ENCODE measurements around the gene TMEM80. TPM values are rescaled to one million over a fixed set of nuclear protein-coding genes. Genes with fewer than 3 reads are reported as not detected.

TMEM80 gene
- total and polyA plus RNA-seq, 4 donors: 5.1 to 12.4 (median 8.2) TPM

DNA sequence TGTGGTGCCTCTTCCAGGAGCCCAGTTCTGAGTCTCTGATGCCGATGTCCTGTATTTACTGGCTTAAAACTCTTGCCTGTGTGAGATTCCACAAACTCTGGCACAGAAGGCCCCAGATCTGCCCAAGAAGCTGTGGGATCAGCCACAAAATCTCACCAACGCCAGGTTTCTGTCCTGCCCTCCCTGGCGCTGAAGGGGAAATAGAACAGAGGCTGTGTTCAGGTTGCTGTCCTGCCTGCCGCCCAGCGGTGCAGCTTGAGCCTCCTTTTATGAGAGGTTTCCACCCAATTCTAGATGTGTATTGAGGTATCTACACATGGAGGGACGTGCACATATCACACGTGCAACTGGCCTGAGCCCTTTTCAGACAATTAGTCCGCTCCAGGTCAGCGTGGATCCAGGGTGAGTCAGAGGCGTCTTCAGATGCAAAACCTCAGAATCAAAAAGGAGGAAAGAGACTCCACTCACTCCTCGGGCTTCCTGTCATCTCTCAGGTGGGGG lies 2.2 kb downstream of the TMEM80 start:
- Histone ChIP-seq H3K9me3 (ENCODE audit: control insufficient read depth in 4 of 4, low read length in 3 of 4) (no peaks in the 10 kb centered on the region), H3K27ac (ENCODE audit: low read depth in 1 of 2, low read length in 2 of 2) (peak overlapping the region; percentile 5 to 95), H3K4me1 (ENCODE audit: control insufficient read depth in 4 of 4, insufficient read depth in 4 of 4, low read length in 3 of 4) (peaks cover 9 to 44% (median 25%) of the 10 kb centered on the region in 4 donors), H3K4me3 (ENCODE audit: low read depth in 1 of 3, low read length in 3 of 3) (no peak overlapping the region), H3K36me3 (ENCODE audit: control insufficient read depth in 4 of 4, insufficient read depth in 3 of 4, low read depth in 1 of 4, low read length in 3 of 4) (peaks cover 0 to 2% (median 0%) of the 10 kb centered on the region in 4 donors), H3K27me3 (ENCODE audit: control insufficient read depth in 4 of 4, insufficient read depth in 4 of 4, low read length in 3 of 4) (no peaks in the 10 kb centered on the region), H3K9ac (ENCODE audit: low read depth in 1 of 2, low read length in 2 of 2) (no peak overlapping the region)
- DNase-seq (ENCODE audit: low spot score): no peak
- TF ChIP-seq HNF4A (conservative IDR thresholded peaks at IDR 0.05): no peak
- TF ChIP-seq RXRA (IDR thresholded peaks at IDR 0.05): no peak
- TF ChIP-seq FOXA1 (IDR thresholded peaks at IDR 0.05): no peak
- no peak for TF ChIP-seq RAD21 (IDR thresholded peaks at IDR 0.05)
- TF ChIP-seq, protein P1, sequence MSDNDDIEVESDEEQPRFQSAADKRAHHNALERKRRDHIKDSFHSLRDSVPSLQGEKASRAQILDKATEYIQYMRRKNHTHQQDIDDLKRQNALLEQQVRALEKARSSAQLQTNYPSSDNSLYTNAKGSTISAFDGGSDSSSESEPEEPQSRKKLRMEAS (IDR thresholded peaks at IDR 0.05): no peak
- no peak for TF ChIP-seq SP1 (IDR thresholded peaks at IDR 0.05)
- TF ChIP-seq, protein P2, sequence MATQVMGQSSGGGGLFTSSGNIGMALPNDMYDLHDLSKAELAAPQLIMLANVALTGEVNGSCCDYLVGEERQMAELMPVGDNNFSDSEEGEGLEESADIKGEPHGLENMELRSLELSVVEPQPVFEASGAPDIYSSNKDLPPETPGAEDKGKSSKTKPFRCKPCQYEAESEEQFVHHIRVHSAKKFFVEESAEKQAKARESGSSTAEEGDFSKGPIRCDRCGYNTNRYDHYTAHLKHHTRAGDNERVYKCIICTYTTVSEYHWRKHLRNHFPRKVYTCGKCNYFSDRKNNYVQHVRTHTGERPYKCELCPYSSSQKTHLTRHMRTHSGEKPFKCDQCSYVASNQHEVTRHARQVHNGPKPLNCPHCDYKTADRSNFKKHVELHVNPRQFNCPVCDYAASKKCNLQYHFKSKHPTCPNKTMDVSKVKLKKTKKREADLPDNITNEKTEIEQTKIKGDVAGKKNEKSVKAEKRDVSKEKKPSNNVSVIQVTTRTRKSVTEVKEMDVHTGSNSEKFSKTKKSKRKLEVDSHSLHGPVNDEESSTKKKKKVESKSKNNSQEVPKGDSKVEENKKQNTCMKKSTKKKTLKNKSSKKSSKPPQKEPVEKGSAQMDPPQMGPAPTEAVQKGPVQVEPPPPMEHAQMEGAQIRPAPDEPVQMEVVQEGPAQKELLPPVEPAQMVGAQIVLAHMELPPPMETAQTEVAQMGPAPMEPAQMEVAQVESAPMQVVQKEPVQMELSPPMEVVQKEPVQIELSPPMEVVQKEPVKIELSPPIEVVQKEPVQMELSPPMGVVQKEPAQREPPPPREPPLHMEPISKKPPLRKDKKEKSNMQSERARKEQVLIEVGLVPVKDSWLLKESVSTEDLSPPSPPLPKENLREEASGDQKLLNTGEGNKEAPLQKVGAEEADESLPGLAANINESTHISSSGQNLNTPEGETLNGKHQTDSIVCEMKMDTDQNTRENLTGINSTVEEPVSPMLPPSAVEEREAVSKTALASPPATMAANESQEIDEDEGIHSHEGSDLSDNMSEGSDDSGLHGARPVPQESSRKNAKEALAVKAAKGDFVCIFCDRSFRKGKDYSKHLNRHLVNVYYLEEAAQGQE (IDR thresholded peaks at IDR 0.05): no peak
- no peak for TF ChIP-seq TAF1 (conservative IDR thresholded peaks at IDR 0.05)
- no peak for TF ChIP-seq FOXA2 (IDR thresholded peaks at IDR 0.05)
- TF ChIP-seq CTCF (IDR thresholded peaks at IDR 0.05; ENCODE audit: low read depth, low read length, missing input control): no peak
- TF ChIP-seq, protein P3, sequence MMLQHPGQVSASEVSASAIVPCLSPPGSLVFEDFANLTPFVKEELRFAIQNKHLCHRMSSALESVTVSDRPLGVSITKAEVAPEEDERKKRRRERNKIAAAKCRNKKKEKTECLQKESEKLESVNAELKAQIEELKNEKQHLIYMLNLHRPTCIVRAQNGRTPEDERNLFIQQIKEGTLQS (IDR thresholded peaks at IDR 0.05): no peak
- no peak for TF ChIP-seq NR2F2 (IDR thresholded peaks at IDR 0.05)
- no peak for TF ChIP-seq JUND (IDR thresholded peaks at IDR 0.05)
- TF ChIP-seq YY1 (IDR thresholded peaks at IDR 0.05): no peak
- TF ChIP-seq GABPA (IDR thresholded peaks at IDR 0.05 in 1 of 2, conservative IDR thresholded peaks at IDR 0.05 in 1 of 2): no peak
- TF ChIP-seq HNF4G (IDR thresholded peaks at IDR 0.05): no peak
- no peak for TF ChIP-seq EGR1 (IDR thresholded peaks at IDR 0.05; ENCODE audit: low read depth in 2 of 2)
- no peak for TF ChIP-seq ZBTB33 (IDR thresholded peaks at IDR 0.05)
- 88% methylated on average over 11 of the region's 11 CpGs for WGBS

Data from liver (tissue), 9 donors.